Left lung (tissue), 10 donors: ENCODE results near the gene POLR1G. TPM values are rescaled to one million over a fixed set of nuclear protein-coding genes. Genes with fewer than 3 reads are reported as not detected.
"Not testable (repeated sequence)": the region's sequence is repeated elsewhere in the genome, so short reads cannot be mapped to it uniquely, and the experiment has no call there.

Source experiments
- ATAC-seq: fragments of 200-7000 bp; cut with Tn5 transposase; one replicate; pipeline ENCODE4 v1.9.1; 2020; ENCODE audit warnings: moderate library complexity
- DNase-seq, 4 donors: peaks; one replicate each; pipeline ENCODE4 v3.0.0-alpha.2; 2013 to 2020
- H3K27ac ChIP-seq, 2 donors: fragments of 200-600 bp; sonication (generic) in 1 of 2; one replicate each; pipeline versions ENCODE4 v1.5.0 to v1.8.0; 2020 to 2021
- H3K27me3 ChIP-seq, 2 donors: fragments of 200-600 bp; sonication (generic) in 1 of 2; one replicate each; pipeline versions ENCODE4 v1.5.0 to v1.8.0; 2020 to 2021
- H3K36me3 ChIP-seq, 2 donors: fragments of 200-600 bp; sonication (generic) in 1 of 2; one replicate each; pipeline versions ENCODE4 v1.5.0 to v1.8.0; 2020 to 2021
- H3K4me1 ChIP-seq, 2 donors: fragments of 200-600 bp; one replicate each; pipeline ENCODE4 v1.8.0; 2021
- H3K4me3 ChIP-seq, 2 donors: fragments of 200-600 bp; sonication (generic) in 1 of 2; one replicate each; pipeline versions ENCODE4 v1.5.0 to v1.8.0; 2020 to 2021; ENCODE audit warnings: mild to moderate bottlenecking in 1 of 2
- H3K9me3 ChIP-seq, 2 donors: fragments of 200-600 bp; sonication (generic) in 1 of 2; one replicate each; pipeline versions ENCODE4 v1.5.0 to v1.8.0; 2020 to 2021
- intact Hi-C, 2 donors: fragments of 100-400 bp; cut with DNase I; formaldehyde crosslinking; loops; one replicate each; pipeline versions ENCODE4 v1.11.2 to v1.14.2; 2022
- polyA plus RNA-seq, 6 donors: library from polyadenylated mRNA; unstranded; fragments of 120-200 nt; gene quantifications; one replicate each; pipeline ENCODE4 v1.2.1, GENCODE V29; 2013; ENCODE audit not compliant: insufficient read length in 6 of 6
- total RNA-seq, 2 donors: library from RNA; stranded (reverse); fragmentation: NEBNext Ultra II Directional; extraction: Animal tissue kit (Norgen Biotek cat#: 25700); gene quantifications; one replicate each; pipeline ENCODE4 v1.2.1, GENCODE V29; 2021
- TF ChIP-seq, protein P1 (sequence below), 2 donors: fragments of 200-600 bp; sonication (generic) in 1 of 2; IDR thresholded peaks; one replicate each; pipeline versions ENCODE4 v1.5.0 to v1.8.0; 2021; ENCODE audit warnings: antibody characterized with exemption in 2 of 2
- donor health status: DM: no; HTN: yes; CAD: no.
- donor health status: DM: no; HTN: no; CAD: no.

The POLR1G gene
- total and polyA plus RNA-seq, 8 donors, result 2.8 to 6.0 (median 4.5) TPM

DNA sequence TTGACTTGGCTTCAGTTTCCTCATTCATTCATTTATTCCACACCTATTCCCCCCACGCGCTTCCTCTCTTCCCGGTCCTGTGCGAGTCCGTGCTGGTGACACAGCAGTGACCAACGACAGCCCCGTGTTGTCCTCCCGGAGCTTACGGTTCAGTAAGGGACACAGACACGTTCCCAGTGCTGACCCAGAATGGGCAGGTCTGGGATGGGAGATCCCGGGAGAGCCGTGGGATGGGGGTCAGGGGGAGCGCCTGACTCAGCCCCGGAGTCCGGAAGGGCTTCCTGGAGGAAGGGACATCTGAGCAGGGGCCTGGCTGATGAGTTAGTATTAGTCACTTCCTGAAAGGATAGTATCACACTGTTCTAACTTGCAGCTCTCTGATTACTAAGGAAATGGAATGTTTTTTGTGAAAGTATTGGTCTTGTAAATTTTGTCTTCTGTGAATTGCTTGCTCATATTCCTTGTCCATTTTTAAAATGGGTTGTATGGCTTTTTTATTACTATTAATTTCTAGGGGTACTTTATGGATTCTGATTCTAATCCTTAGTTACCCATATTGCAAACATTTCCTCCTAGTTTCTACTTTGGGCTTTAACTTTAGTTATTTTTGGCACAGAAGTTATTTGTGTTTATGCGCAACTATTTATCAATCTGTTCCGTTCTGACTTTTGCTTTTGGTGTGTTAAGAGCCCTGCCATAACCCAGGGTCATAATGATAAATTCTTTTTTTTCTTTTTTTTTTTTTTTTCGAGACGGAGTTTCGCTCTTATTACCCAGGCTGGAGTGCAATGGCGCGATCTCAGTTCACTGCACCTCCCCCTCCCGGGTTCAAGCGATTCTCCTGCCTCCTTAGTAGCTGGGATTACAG, 18.0 kb downstream of the POLR1G start:
- H3K9me3 ChIP-seq, result no peaks in the 10 kb centered on the region
- peak; percentile 57 for ATAC-seq
- peak in 2 of 4 donors; percentile 83 to 87 for DNase-seq
- H3K27ac ChIP-seq, result peak overlapping the region; percentile 93 to 97
- peak overlapping the region; percentile 50 to 61 for H3K4me3 ChIP-seq
- peaks cover 0 to 16% of the 10 kb centered on the region in 2 donors for H3K36me3 ChIP-seq
- peaks cover 12 to 90% of the 10 kb centered on the region in 2 donors for H3K4me1 ChIP-seq
- TF ChIP-seq, protein P1, sequence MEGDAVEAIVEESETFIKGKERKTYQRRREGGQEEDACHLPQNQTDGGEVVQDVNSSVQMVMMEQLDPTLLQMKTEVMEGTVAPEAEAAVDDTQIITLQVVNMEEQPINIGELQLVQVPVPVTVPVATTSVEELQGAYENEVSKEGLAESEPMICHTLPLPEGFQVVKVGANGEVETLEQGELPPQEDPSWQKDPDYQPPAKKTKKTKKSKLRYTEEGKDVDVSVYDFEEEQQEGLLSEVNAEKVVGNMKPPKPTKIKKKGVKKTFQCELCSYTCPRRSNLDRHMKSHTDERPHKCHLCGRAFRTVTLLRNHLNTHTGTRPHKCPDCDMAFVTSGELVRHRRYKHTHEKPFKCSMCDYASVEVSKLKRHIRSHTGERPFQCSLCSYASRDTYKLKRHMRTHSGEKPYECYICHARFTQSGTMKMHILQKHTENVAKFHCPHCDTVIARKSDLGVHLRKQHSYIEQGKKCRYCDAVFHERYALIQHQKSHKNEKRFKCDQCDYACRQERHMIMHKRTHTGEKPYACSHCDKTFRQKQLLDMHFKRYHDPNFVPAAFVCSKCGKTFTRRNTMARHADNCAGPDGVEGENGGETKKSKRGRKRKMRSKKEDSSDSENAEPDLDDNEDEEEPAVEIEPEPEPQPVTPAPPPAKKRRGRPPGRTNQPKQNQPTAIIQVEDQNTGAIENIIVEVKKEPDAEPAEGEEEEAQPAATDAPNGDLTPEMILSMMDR (IDR thresholded peaks at IDR 0.05), result no peak
- H3K27me3 ChIP-seq, result peaks cover 0 to 19% of the 10 kb centered on the region in 2 donors
- intact Hi-C loops, result no loop called here

DNA sequence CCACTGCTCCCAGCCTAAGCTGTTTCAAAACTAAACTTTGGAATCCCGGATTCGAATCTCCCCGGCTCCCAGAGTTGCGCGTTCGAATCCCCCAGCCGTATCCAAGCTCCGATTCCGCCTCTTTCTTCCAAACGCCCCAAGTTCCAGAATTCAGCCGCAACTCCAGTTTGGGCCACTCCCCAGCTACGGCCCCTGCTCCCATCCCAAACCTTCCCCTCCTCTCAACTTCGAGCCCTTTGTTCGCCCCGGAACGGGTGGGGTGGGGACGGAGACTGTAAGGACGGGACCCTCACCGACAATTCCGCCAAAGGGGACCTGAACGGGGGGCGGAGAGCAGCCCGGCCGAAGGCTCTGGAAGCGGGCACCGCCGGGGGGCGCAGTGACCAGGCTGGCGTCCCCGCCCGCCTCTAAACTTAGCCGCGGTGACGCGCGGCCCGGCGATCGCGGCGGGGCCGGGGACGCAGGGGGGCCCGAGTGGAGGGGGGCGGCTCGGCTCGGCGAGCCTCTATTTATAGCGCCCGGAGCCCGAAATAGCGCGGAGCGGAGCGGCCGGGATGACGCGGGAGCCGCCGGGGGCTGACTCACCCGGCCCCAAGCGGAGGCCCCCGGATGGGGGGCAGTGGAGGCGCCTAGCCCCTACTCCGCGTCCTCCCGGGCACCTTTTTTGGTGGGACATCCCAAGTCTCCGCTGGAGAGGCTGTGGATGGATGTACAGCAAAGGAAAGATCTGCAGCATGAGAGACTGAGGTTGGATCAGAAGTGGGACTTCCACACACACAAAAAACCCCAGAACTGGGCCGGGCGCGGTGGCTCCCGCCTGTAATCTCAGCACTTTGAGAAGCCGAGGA, 22.2 kb downstream of the POLR1G start:
- peak overlapping the region; percentile 32 to 40 for H3K4me3 ChIP-seq
- peak overlapping the region; percentile 27 to 33 for H3K27ac ChIP-seq
- no peaks in the 10 kb centered on the region for H3K9me3 ChIP-seq
- intact Hi-C loops, result no loop called here
- TF ChIP-seq, protein P1 (IDR thresholded peaks at IDR 0.05), result peak in 1 of 2 donors; percentile 25
- ATAC-seq (peak; percentile 20), DNase-seq (peak in 2 of 4 donors; percentile 62 to 78)
- H3K4me1 ChIP-seq, result peaks cover 7 to 63% of the 10 kb centered on the region in 2 donors
- peaks cover 0 to 20% of the 10 kb centered on the region in 2 donors for H3K27me3 ChIP-seq
- no peaks in the 10 kb centered on the region for H3K36me3 ChIP-seq

DNA sequence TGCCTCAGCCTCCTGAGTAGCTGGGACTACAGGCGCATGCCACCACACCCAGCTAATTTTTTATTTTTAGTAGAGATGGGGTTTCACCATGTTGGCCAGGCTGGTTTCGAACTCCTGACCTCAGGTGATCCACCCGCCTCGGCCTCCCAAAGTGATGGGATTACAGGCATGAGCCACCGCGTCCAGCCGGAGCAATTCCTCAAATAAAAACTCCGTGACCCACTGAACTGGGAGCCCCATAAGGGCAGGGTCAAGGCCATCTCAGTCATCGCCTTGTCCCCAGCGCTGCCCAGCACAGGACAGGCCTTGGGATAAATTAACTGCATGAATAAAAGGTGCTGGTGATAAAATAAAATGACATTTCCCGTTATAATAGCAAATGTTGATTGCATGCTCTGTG, 23.5 kb downstream of the POLR1G start:
- H3K4me1 ChIP-seq, result peaks cover 0 to 51% of the 10 kb centered on the region in 2 donors
- H3K27ac ChIP-seq, ATAC-seq, intact Hi-C loops, DNase-seq, H3K36me3 ChIP-seq, H3K4me3 ChIP-seq, H3K9me3 ChIP-seq: not testable (repeated sequence)
- peaks cover 0 to 20% of the 10 kb centered on the region in 2 donors for H3K27me3 ChIP-seq

DNA sequence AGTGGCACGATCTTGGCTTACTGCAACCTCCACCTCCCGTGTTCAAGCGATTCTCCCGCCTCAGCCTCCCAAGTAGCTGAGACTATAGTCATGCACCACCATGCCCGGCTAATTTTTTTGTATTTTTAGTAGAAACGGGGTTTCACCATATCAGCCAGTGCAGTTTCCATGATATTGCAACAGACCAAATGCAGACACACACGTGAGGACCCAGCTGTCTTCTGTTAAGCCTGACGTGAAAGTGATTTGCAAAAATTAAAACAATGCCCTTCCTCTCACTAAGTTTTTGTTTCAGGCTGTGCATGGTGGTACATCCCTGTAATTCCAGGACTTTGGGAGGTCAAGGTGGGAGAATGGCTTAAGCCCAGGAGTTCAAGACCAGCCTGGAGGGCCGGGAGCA, 24.6 kb downstream of the POLR1G start:
- intact Hi-C loops, H3K27ac ChIP-seq, DNase-seq: not testable (repeated sequence)

DNA sequence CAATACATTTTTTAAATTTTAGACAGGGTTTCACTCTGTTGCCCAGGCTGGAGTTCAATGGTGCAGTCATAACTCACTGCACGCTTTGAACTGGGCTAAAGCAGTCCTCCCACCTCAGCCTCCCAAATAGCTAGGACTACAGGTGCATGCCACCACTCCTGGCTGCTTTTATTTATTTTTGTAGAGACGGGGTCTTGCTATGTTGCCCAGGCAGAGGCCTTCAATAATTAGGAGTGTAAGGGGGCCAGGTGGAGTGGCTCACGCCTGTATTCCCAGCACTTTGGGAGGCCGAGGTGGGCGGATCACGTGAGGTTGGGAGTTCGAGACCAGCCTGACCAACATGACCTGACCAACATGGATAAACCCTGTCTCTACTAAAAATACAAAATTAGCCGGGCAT, 26.1 kb downstream of the POLR1G start:
- ATAC-seq, DNase-seq, H3K27ac ChIP-seq, H3K36me3 ChIP-seq, H3K9me3 ChIP-seq, H3K4me3 ChIP-seq, intact Hi-C loops: not testable (repeated sequence)
- H3K27me3 ChIP-seq, result peaks cover 0 to 20% of the 10 kb centered on the region in 2 donors
- H3K4me1 ChIP-seq, result peaks cover 0 to 30% of the 10 kb centered on the region in 2 donors

More for the DNA sequence above, 24.6 kb downstream of the POLR1G start:
- Histone ChIP-seq H3K27me3 (peaks cover 0 to 20% of the 10 kb centered on the region in 2 donors), H3K4me1 (peaks cover 0 to 40% of the 10 kb centered on the region in 2 donors)
- H3K4me3 ChIP-seq, H3K9me3 ChIP-seq, ATAC-seq, H3K36me3 ChIP-seq: not testable (repeated sequence)

DNA sequence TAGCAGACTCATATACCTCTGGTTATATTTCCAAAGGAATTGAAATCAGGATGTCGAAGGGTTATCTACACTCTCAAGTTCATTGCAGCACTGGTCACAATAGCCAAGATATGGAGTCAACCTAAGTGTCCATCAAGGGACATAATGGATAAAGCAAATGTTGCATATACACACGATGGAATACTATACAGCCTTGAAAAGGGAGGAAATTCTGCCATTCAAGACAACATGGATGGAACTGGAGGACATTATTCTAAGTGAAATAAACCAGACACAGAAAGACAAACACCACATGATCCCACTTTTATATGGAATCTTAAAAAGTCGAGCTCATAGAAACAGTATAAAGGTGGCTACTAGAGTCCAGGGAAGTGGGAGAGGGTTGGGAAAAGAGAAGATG, 30.9 kb downstream of the POLR1G start:
- Histone ChIP-seq H3K27me3 (no peaks in the 10 kb centered on the region), H3K4me3 (no peak overlapping the region), H3K27ac (no peak overlapping the region), H3K9me3 (no peaks in the 10 kb centered on the region), H3K36me3 (no peaks in the 10 kb centered on the region), H3K4me1 (peaks cover 0 to 24% of the 10 kb centered on the region in 2 donors)
- TF ChIP-seq, protein P1 (IDR thresholded peaks at IDR 0.05), result no peak
- DNase-seq (no peak), ATAC-seq (no peak)
- intact Hi-C loops, result no loop called here
